SH-SY5Y (cell line): ENCODE results near the gene COX19.

Experiments used
- GATA2 ChIP-seq: IDR thresholded peaks from 2 replicates; pipeline ENCODE4 v1.6.1; 2011; ENCODE audit warnings: mild to moderate bottlenecking, low read depth, low read length
- GATA3 ChIP-seq: IDR thresholded peaks from 2 replicates; pipeline ENCODE4 v1.6.1; 2011; ENCODE audit warnings: low read depth, mild to moderate bottlenecking, low read length, moderate library complexity

- no peak for TF ChIP-seq GATA2
- no peak for TF ChIP-seq GATA3
Observed at GRCh38 chr7:1013581-1013980, 38.2 kb upstream of the COX19 start.
